Uterus (tissue), 2 donors: ENCODE measurements around the gene ICA1L.

ENCODE experiments used
- POLR2A ChIP-seq, 2 donors: fragments of 450-650 bp; IDR thresholded peaks; one replicate each; pipeline ENCODE4 v1.6.1; 2016; ENCODE audit warnings: antibody characterized with exemption in 2 of 2, mild to moderate bottlenecking in 1 of 2, moderate library complexity in 1 of 2
- TF ChIP-seq, protein P1 (sequence below), 4 experiments: fragments of 200-600 bp in 2 of 4; fragments of 450-650 bp in 2 of 4; sonication (generic) in 2 of 4; IDR thresholded peaks; one replicate each; pipeline ENCODE4 v1.5.1; 2016 to 2019; ENCODE audit warnings: antibody characterized with exemption in 4 of 4, mild to moderate bottlenecking in 2 of 4, moderate library complexity in 1 of 4

DNA sequence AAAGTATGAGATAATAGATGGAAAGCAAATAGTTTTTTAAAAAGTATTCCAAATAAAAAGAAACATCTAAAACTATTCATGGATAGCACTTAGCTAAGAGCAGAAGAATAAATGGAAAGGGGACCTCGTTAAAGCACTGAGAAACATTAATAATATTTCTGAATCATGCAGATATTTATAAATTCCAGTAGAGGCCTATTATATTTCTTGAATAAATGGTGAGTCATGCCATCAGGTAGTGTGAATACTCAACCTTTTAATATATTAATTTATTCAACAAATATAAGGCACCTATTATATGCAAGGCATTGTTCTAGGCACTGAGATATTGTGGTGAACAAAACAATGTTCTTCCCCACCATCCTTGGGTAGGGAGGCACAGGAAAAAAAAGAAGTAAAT, 53.8 kb downstream of the ICA1L start:
- TF ChIP-seq, protein P1, sequence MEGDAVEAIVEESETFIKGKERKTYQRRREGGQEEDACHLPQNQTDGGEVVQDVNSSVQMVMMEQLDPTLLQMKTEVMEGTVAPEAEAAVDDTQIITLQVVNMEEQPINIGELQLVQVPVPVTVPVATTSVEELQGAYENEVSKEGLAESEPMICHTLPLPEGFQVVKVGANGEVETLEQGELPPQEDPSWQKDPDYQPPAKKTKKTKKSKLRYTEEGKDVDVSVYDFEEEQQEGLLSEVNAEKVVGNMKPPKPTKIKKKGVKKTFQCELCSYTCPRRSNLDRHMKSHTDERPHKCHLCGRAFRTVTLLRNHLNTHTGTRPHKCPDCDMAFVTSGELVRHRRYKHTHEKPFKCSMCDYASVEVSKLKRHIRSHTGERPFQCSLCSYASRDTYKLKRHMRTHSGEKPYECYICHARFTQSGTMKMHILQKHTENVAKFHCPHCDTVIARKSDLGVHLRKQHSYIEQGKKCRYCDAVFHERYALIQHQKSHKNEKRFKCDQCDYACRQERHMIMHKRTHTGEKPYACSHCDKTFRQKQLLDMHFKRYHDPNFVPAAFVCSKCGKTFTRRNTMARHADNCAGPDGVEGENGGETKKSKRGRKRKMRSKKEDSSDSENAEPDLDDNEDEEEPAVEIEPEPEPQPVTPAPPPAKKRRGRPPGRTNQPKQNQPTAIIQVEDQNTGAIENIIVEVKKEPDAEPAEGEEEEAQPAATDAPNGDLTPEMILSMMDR (IDR thresholded peaks at IDR 0.05) = no peak
- TF ChIP-seq POLR2A (IDR thresholded peaks at IDR 0.05) = no peak
